ENCODE results near the gene LRCH4. TPM values are rescaled to one million over a fixed set of nuclear protein-coding genes. Genes with fewer than 3 reads are reported as not detected.
A peak's percentile ranks its signal among the peaks of the same experiment; 100 is the strongest.

The LRCH4 gene
- total RNA-seq, 1 experiment from 2014 or later, result 32.2 TPM

- DNase-seq (ENCODE audit: low read depth), result no peak
Observed at GRCh38 chr7:100583132-100584053, 2.5 kb downstream of the LRCH4 start.

- no peak for DNase-seq (ENCODE audit: low read depth)
Observed at GRCh38 chr7:100582650-100583049, 3.3 kb downstream of the LRCH4 start.

- DNase-seq (ENCODE audit: low read depth), result no peak
Observed at GRCh38 chr7:100582041-100582579, 3.8 kb downstream of the LRCH4 start.

GRCh38 chr7:100580466-100581283 lies 5.3 kb downstream of the LRCH4 start:
- DNase-seq (ENCODE audit: low read depth), result no peak

GRCh38 chr7:100578246-100579183 lies 7.4 kb downstream of the LRCH4 start:
- no peak for DNase-seq (ENCODE audit: low read depth)

- DNase-seq (ENCODE audit: low read depth), result no peak
Observed at GRCh38 chr7:100577507-100577906, 8.4 kb downstream of the LRCH4 start.

GRCh38 chr7:100577103-100577502 lies 8.8 kb downstream of the LRCH4 start:
- no peak for DNase-seq (ENCODE audit: low read depth)

GRCh38 chr7:100576384-100576993 lies 9.4 kb downstream of the LRCH4 start:
- no peak for DNase-seq (ENCODE audit: low read depth)

GRCh38 chr7:100575746-100576383 lies 10.1 kb downstream of the LRCH4 start:
- no peak for DNase-seq (ENCODE audit: low read depth)

GRCh38 chr7:100575206-100575631 lies 10.7 kb downstream of the LRCH4 start:
- DNase-seq (ENCODE audit: low read depth), result peak; percentile 38

- DNase-seq (ENCODE audit: low read depth), result no peak
Observed at GRCh38 chr7:100574362-100575205, 11.3 kb downstream of the LRCH4 start.

- no peak for DNase-seq (ENCODE audit: low read depth)
Observed at GRCh38 chr7:100573691-100574361, 12.1 kb downstream of the LRCH4 start, which contains the start of gene SAP25. TSS of gene SAP25 (minus strand) at chr7:100573900. CDS start at chr7:100573742, 158 bp downstream.

GRCh38 chr7:100572949-100573675 lies 12.8 kb downstream of the LRCH4 start:
- DNase-seq (ENCODE audit: low read depth), result no peak

GRCh38 chr7:100572281-100572948 lies 13.5 kb downstream of the LRCH4 start:
- DNase-seq (ENCODE audit: low read depth), result no peak

- DNase-seq (ENCODE audit: low read depth), result no peak
Observed at GRCh38 chr7:100571829-100572116, 14.2 kb downstream of the LRCH4 start.

GRCh38 chr7:100570954-100571828 lies 14.7 kb downstream of the LRCH4 start:
- peak; percentile 64 for DNase-seq (ENCODE audit: low read depth)
